HCT116 (cell line): ENCODE data around the gene RAI1. TPM values are rescaled to one million over a fixed set of nuclear protein-coding genes. Genes with fewer than 3 reads are reported as not detected.

Experiments
- ATAC-seq: fragments of 200-7000 bp; cut with Tn5 transposase; 2 replicates; pipeline ENCODE4 v1.9.1; 2020; ENCODE audit warnings: mild to moderate bottlenecking, moderate library complexity
- BruUV-seq: library from RNA; stranded (reverse); fragments of 400-500 nt; replicated peaks from 2 replicates; lab custom pipeline; 2021; lab: Mats Ljungman, UMichigan
- CTCF ChIA-PET: fragments of 300-600 bp; sonication (Branson Sonifier 250); formaldehyde crosslinking; loops from one replicate; lab custom pipeline; 2021; ENCODE audit warnings: antibody characterized with exemption; lab: Charles Lee
- POLR2A ChIA-PET: fragments of 300-600, 350-600 bp; sonication (Branson Sonifier 250); formaldehyde crosslinking; loops from one replicate; lab custom pipeline; 2021; ENCODE audit warnings: antibody characterized with exemption; lab: Charles Lee
- RAD21 ChIA-PET, 2 experiments: fragments of 300-600 bp; sonication (Branson Sonifier 250); formaldehyde crosslinking; loops; one replicate each; lab custom pipeline; 2023; ENCODE audit warnings: low total read pairs in 2 of 2; ENCODE audit not compliant: uncharacterized antibody in 2 of 2, unreplicated experiment in 2 of 2, low non-redundant PET in 1 of 2; lab: Charles Lee
- DNase-seq: peaks from one replicate; pipeline ENCODE4 v3.0.0-alpha.2; 2010; ENCODE audit warnings: low read depth, low spot score
- H2AFZ ChIP-seq: fragments of 200-600 bp; shearing (Covaris generic), sonication (generic); 2 replicates; pipeline ENCODE4 v1.6.1; 2017; ENCODE audit warnings: low read depth, mixed run types, mixed read lengths, antibody characterized with exemption, low read length; ENCODE audit not compliant: poor library complexity, severe bottlenecking
- H3K27ac ChIP-seq: 2 replicates; pipeline ENCODE4 v1.5.1; 2012; ENCODE audit warnings: low read depth, low read length
- H3K27me3 ChIP-seq: fragments of 200-600 bp; sonication (generic); 2 replicates; pipeline ENCODE4 v1.6.1; 2016; ENCODE audit warnings: mixed run types, low read length, mixed read lengths; ENCODE audit not compliant: insufficient read depth
- H3K36me3 ChIP-seq, 2 experiments: fragments of 200-500 bp in 1 of 2; fragments of 200-600 bp in 1 of 2; sonication (Bioruptor generic) in 1 of 2; sonication (generic) in 1 of 2; 2 replicates each; pipeline versions ENCODE4 v1.5.1 to v1.6.1; 2014 to 2016; ENCODE audit warnings: low read length in 2 of 2, inconsistent platforms in 1 of 2, mixed read lengths in 1 of 2, mixed run types in 1 of 2; ENCODE audit not compliant: insufficient read depth in 2 of 2, control insufficient read depth in 1 of 2
- H3K4me1 ChIP-seq, 2 experiments: fragments of 200-600 bp in 1 of 2; sonication (generic) in 1 of 2; 2 replicates each; pipeline versions ENCODE4 v1.5.1 to v1.6.1; 2012 to 2017; ENCODE audit warnings: low read length in 2 of 2, inconsistent platforms in 1 of 2, mild to moderate bottlenecking in 1 of 2, mixed read lengths in 1 of 2, mixed run types in 1 of 2, moderate library complexity in 1 of 2; ENCODE audit not compliant: insufficient read depth in 2 of 2, control insufficient read depth in 1 of 2
- H3K4me2 ChIP-seq: fragments of 200-600 bp; sonication (generic); 2 replicates; pipeline ENCODE4 v1.6.1; 2017; ENCODE audit warnings: mixed run types, low read length, mixed read lengths
- H3K4me3 ChIP-seq, 2 experiments: fragments of 200-600 bp in 1 of 2; sonication (generic) in 1 of 2; replicated peaks in 1 of 2; 2 replicates each; pipeline ENCODE4 v1.5.1; 2011 to 2016; ENCODE audit warnings: low read length in 2 of 2, control low read depth in 1 of 2, low read depth in 1 of 2, mild to moderate bottlenecking in 1 of 2, mixed read lengths in 1 of 2, mixed run types in 1 of 2
- H3K79me2 ChIP-seq: fragments of 200-600 bp; sonication (generic); 2 replicates; pipeline ENCODE4 v1.6.1; 2017; ENCODE audit warnings: mild to moderate bottlenecking, mixed run types, low read length, moderate library complexity, mixed read lengths; ENCODE audit not compliant: insufficient read depth
- H3K9ac ChIP-seq: fragments of 200-600 bp; sonication (generic); 2 replicates; pipeline ENCODE4 v1.6.1; 2016; ENCODE audit warnings: low read length, mixed read lengths
- H3K9me2 ChIP-seq: fragments of 200-600 bp; sonication (generic), shearing (Covaris generic); 2 replicates; pipeline ENCODE4 v1.6.1; 2017; ENCODE audit warnings: mixed run types, mild to moderate bottlenecking, moderate library complexity; ENCODE audit not compliant: insufficient read depth
- H3K9me3 ChIP-seq, 2 experiments: fragments of 200-500 bp in 1 of 2; fragments of 200-600 bp in 1 of 2; sonication (Bioruptor generic) in 1 of 2; sonication (generic) in 1 of 2; 2 replicates each; pipeline ENCODE4 v1.6.1; 2014 to 2017; ENCODE audit warnings: low read length in 2 of 2, mixed read lengths in 2 of 2, inconsistent platforms in 1 of 2, low read depth in 1 of 2, mild to moderate bottlenecking in 1 of 2, mixed run types in 1 of 2, moderate library complexity in 1 of 2; ENCODE audit not compliant: control insufficient read depth in 1 of 2, insufficient read depth in 1 of 2
- H4K20me1 ChIP-seq: fragments of 200-600 bp; sonication (generic), shearing (Covaris generic); 2 replicates; pipeline ENCODE4 v1.6.1; 2017; ENCODE audit warnings: mixed run types, mild to moderate bottlenecking, moderate library complexity; ENCODE audit not compliant: insufficient read depth
- CBX3 ChIP-seq: IDR thresholded peaks from 2 replicates; pipeline ENCODE4 v1.6.1; 2012; ENCODE audit warnings: low read depth
- CEBPB ChIP-seq: IDR thresholded peaks from 2 replicates; pipeline ENCODE4 v1.6.1; 2012; ENCODE audit warnings: low read depth
- CTCF ChIP-seq, 3 experiments: fragments of 200-600 bp in 1 of 3; sonication (generic) in 1 of 3; IDR thresholded peaks in 2 of 3; conservative IDR thresholded peaks in 1 of 3; 2 replicates each; pipeline ENCODE4 v1.5.1; 2012 to 2017; ENCODE audit warnings: low read depth in 2 of 3, low read length in 2 of 3, antibody characterized with exemption in 1 of 3, borderline replicate concordance in 1 of 3, control low read depth in 1 of 3, mild to moderate bottlenecking in 1 of 3, mixed read lengths in 1 of 3, mixed run types in 1 of 3, moderate library complexity in 1 of 3; ENCODE audit not compliant: insufficient read depth in 1 of 3
- EGR1 ChIP-seq: IDR thresholded peaks from 2 replicates; pipeline ENCODE4 v1.6.1; 2012; ENCODE audit warnings: low read depth
- ELF1 ChIP-seq: IDR thresholded peaks from 2 replicates; pipeline ENCODE4 v1.6.1; 2012; ENCODE audit warnings: low read depth, borderline replicate concordance
- EZH2 ChIP-seq: fragments of 200-600 bp; sonication (generic); IDR thresholded peaks from 2 replicates; pipeline ENCODE4 v1.6.1; 2017; ENCODE audit warnings: antibody characterized with exemption, mixed run types
- EZH2phosphoT487 ChIP-seq: fragments of 200-600 bp; IDR thresholded peaks from 2 replicates; pipeline ENCODE4 v1.6.1; 2018; ENCODE audit warnings: antibody characterized with exemption, borderline replicate concordance
- JUND ChIP-seq: IDR thresholded peaks from 2 replicates; pipeline ENCODE4 v1.6.1; 2012
- POLR2A ChIP-seq: IDR thresholded peaks from 2 replicates; pipeline ENCODE4 v1.7.0; 2011; ENCODE audit warnings: borderline replicate concordance; ENCODE audit not compliant: insufficient read depth, insufficient read length; ENCODE audit errors: extremely low read depth
- POLR2AphosphoS5 ChIP-seq: IDR thresholded peaks from 2 replicates; pipeline ENCODE4 v1.6.1; 2011; ENCODE audit warnings: mild to moderate bottlenecking, low read depth, low read length, moderate library complexity
- SP1 ChIP-seq: IDR thresholded peaks from 2 replicates; pipeline ENCODE4 v1.6.1; 2012; ENCODE audit warnings: low read depth
- SRF ChIP-seq: IDR thresholded peaks from 2 replicates; pipeline ENCODE4 v1.6.1; 2012; ENCODE audit warnings: low read depth
- TCF7L2 ChIP-seq: IDR thresholded peaks from 2 replicates; pipeline ENCODE4 v1.7.0; 2011; ENCODE audit warnings: borderline replicate concordance, inconsistent platforms; ENCODE audit not compliant: insufficient read depth, insufficient read length; ENCODE audit errors: extremely low read depth
- YY1 ChIP-seq: IDR thresholded peaks from 2 replicates; pipeline ENCODE4 v1.6.1; 2011; ENCODE audit warnings: low read length, low read depth, moderate library complexity, mild to moderate bottlenecking; ENCODE audit not compliant: insufficient replicate concordance; ENCODE audit errors: extremely low read depth
- intact Hi-C: fragments of 100-400 bp; cut with micrococcal nuclease; formaldehyde crosslinking; loops from 2 replicates; pipeline ENCODE4 v1.10.0; 2022
- total RNA-seq: library from RNA; stranded (reverse); gene quantifications from one replicate; pipeline ENCODE4 v1.2.1, GENCODE V29; 2021; ENCODE audit not compliant: unreplicated experiment
- TF ChIP-seq, protein P1 (sequence below): IDR thresholded peaks from 2 replicates; pipeline ENCODE4 v1.6.1; 2011; ENCODE audit warnings: mild to moderate bottlenecking, low read length, moderate library complexity; ENCODE audit not compliant: insufficient replicate concordance; ENCODE audit errors: extremely low read depth
- TF ChIP-seq, protein P2 (sequence below): IDR thresholded peaks from 2 replicates; pipeline ENCODE4 v1.6.1; 2012

The RAI1 gene
- total RNA-seq, 1 experiment from 2014 or later = 38.5 TPM

DNA sequence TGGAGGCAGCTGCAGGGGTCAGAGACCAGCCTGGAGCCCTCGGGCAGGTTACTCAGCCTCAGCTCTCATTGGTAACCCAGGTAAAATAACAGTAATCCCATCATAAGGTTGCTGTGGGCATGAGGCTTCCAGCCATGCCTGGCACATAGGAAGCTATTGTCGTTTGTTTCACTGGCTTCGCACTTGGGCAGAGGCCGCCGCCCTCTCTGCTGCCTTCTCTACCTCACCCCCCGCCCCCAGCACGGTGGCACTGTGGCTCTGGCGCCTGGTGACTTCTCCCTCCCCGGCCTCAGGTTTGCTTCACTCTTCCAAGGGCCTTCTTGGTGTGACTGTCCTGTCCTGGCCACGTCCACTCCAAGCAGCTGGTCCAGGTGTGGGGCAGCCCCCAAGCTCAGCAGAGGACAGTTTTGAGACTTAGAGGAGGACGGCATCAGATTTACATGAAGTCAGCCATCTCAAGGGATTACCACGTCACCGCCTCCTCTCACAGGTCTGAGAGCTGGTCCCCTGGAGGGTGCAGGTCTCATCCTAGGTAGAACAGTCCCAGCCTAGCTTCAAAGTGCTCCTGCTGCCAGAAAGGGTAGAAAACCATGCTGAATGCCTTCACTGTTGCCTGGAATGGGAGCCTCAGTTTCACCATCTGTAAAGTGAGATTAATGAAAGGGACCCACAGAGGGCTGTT lies 120.7 kb downstream of the RAI1 start:
- BruUV-seq = no TSS peak
- Histone ChIP-seq H3K4me2 (no peak overlapping the region), H3K36me3 (peaks cover 4 to 7% of the 10 kb centered on the region in 2 experiments; a peak in 3 of 4 replicates), H3K9me2 (no peaks in the 10 kb centered on the region), H3K4me3 (no peak overlapping the region), H2AFZ (no peak overlapping the region), H4K20me1 (no peaks in the 10 kb centered on the region), H3K9me3 (no peaks in the 10 kb centered on the region), H3K27ac (no peak overlapping the region), H3K27me3 (no peaks in the 10 kb centered on the region), H3K79me2 (no peaks in the 10 kb centered on the region), H3K9ac (no peak overlapping the region), H3K4me1 (peaks cover 0 to 5% of the 10 kb centered on the region in 2 experiments; a peak in 1 of 4 replicates)
- DNase-seq = no peak
- no peak for ATAC-seq
- RAD21 ChIA-PET = no interaction called here
- CTCF ChIA-PET = no interaction called here
- TF ChIP-seq CEBPB (no peak), TCF7L2 (no peak), ELF1 (no peak), SRF (no peak), CTCF (IDR thresholded peaks at IDR 0.05 in 2 of 3, conservative IDR thresholded peaks at IDR 0.05 in 1 of 3; ENCODE audit: borderline replicate concordance in 1 of 3, insufficient read depth in 1 of 3, low read depth in 2 of 3, low read length in 2 of 3) (no peak), EZH2 (no peak), SP1 (no peak), EZH2phosphoT487 (no peak), POLR2AphosphoS5 (no peak), POLR2A (no peak), EGR1 (no peak), YY1 (no peak), CBX3 (no peak), JUND (no peak)
- TF ChIP-seq, protein P1, sequence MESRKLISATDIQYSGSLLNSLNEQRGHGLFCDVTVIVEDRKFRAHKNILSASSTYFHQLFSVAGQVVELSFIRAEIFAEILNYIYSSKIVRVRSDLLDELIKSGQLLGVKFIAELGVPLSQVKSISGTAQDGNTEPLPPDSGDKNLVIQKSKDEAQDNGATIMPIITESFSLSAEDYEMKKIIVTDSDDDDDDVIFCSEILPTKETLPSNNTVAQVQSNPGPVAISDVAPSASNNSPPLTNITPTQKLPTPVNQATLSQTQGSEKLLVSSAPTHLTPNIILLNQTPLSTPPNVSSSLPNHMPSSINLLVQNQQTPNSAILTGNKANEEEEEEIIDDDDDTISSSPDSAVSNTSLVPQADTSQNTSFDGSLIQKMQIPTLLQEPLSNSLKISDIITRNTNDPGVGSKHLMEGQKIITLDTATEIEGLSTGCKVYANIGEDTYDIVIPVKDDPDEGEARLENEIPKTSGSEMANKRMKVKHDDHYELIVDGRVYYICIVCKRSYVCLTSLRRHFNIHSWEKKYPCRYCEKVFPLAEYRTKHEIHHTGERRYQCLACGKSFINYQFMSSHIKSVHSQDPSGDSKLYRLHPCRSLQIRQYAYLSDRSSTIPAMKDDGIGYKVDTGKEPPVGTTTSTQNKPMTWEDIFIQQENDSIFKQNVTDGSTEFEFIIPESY = no peak
- TF ChIP-seq, protein P2, sequence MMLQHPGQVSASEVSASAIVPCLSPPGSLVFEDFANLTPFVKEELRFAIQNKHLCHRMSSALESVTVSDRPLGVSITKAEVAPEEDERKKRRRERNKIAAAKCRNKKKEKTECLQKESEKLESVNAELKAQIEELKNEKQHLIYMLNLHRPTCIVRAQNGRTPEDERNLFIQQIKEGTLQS = no peak
- intact Hi-C loops = no loop called here
- POLR2A ChIA-PET = interaction anchor here (1.1 kb wide), 1 partner anchor 34 kb away, joined by 4 read pairs; no protein-coding TSS in a partner anchor
